ENCODE data around the gene OR5D13.

Gene OR5D13, protein sequence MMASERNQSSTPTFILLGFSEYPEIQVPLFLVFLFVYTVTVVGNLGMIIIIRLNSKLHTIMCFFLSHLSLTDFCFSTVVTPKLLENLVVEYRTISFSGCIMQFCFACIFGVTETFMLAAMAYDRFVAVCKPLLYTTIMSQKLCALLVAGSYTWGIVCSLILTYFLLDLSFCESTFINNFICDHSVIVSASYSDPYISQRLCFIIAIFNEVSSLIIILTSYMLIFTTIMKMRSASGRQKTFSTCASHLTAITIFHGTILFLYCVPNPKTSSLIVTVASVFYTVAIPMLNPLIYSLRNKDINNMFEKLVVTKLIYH

DNA sequence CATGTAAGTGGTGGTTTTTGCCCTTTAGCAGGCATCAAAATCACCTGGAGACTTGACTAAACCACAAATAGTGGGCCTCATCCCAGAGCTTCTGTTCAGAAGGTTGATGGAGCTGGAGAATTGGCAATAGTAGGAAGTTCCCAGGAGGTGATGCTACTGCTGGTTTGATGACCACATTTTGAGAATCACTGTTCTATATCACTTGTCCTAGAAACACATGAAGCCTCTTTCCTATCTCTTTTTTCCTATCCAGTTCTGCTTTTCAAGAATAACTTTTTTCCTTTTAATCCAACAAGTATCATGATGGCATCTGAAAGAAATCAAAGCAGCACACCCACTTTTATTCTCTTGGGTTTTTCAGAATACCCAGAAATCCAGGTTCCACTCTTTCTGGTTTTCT is at the start of gene OR5D13:
Gene OR5D13, plus strand, starts transcription at position 301 of the 400 bp plus-strand sequence. Its CDS starts 0 bp downstream, at position 301.
- DNase-seq (ENCODE audit: low spot score) = no peak

DNA sequence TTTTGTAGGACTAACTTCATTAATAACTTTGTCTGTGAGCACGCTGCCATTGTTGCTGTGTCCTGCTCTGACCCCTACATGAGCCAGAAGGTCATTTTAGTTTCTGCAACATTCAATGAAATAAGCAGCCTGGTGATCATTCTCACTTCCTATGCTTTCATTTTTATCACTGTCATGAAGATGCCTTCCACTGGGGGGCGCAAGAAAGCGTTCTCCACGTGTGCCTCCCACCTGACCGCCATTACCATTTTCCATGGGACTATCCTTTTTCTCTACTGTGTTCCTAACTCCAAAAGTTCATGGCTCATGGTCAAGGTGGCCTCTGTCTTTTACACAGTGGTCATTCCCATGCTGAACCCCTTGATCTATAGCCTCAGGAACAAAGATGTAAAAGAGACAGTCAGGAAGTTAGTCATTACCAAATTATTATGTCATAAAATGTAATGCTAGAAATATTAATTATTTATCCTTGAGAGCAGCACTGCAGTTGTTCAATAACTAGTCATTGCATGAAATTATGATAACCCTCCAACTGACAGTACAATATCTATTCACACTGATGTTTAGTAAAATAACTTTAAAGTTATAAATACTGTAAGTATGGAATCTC is 46.4 kb upstream of the OR5D13 start:
- no peak for DNase-seq (ENCODE audit: low spot score)

DNA sequence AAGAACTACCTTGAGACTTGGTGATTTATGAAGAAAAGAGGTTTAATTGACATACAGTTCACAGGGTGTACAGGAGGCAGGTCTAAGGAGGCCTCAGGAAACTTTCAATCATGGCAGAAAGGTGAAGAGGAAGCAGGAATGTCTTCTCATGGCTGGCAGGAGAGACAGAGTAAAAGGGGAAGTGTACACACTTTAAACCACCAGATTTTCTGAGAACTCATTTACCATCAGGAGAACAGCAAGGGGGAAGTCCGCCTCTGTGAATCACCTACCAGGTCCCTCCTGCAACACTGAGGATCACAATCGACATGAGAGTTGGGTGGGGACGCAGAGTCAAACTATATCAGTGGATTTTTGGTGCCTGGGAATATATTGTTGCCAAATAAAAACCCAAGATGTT is 40.3 kb upstream of the OR5D13 start:
- DNase-seq (ENCODE audit: low spot score) = no peak

DNA sequence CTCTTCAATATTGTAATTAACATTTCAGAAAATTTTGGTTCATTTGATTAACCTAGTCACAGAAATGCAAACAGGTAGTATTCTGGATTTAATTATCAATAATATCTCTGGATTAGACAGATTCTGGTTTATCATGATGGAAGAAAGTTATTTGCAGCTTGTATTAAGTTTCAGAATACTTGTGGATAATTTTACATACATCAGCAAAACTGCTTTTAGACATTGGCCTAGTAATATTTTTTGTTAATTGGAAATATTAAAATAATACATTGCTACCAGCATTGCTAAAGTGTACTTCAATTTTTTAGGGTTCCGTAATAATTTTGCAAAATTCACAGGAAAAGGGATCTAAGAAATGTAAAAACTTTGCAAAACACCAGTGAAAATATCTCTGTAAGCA is 18.4 kb downstream of the OR5D13 start:
- DNase-seq (ENCODE audit: low spot score) = no peak

DNA sequence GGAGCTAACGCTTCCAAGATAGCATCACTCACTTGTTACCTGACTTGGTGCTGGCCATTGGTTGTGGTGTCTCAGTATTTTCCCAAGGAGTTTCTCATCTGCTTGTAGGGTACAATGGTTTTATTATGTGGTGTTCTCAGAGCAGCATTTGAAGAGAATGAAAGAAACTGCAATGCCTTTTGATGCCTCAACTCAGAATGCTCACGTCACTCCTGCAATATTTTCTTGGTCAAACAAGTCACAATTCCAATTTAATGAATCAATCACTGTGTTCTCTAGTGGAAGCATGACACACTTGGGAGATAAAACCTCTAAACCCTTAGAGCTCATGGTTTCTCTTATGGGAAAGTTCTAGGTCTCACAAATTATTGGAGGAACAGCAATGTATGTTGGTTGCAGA is 20.1 kb downstream of the OR5D13 start:
- DNase-seq (ENCODE audit: low spot score) = no peak

DNA sequence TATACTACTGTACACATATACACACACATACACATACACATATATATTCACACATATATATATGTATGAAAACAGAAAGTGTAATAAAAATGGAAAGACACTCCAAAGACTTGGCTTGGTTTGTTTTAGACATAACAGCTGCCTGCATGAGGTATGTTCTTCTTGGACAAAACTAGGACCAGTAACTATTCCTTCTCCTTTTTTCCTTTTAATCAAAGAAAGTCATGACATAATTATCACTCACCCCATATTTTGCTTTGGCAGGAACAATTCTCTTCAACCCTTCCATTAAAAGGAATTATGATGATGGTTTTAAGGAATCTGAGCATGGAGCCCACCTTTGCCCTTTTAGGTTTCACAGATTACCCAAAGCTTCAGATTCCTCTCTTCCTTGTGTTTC is 22.0 kb downstream of the OR5D13 start, which contains the start of gene OR5D14:
Gene OR5D14, plus strand, starts transcription at position 301 of the 400 bp plus-strand sequence. Its CDS starts 0 bp downstream, at position 301.
- DNase-seq (ENCODE audit: low spot score) = no peak

DNA sequence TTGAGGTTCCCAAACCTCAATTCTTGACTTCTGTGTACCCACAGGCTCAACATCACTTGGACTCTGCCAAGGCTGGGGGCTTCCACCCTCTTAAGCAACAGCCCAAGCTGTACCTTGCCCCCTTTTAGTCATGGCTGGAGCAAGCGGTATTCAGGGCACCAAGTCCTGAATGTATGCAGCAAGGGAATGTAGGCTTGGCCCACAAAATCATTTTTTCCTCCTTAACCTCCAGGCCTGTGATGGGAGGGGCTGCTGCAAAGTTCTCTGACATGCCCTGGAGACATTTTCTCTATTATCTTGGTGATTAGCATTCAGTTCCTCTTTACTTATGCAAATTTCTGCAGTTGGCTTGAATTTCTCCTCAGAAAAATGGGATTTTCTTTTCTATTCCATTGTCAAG is 33.0 kb downstream of the OR5D13 start:
- DNase-seq (ENCODE audit: low spot score) = no peak

DNA sequence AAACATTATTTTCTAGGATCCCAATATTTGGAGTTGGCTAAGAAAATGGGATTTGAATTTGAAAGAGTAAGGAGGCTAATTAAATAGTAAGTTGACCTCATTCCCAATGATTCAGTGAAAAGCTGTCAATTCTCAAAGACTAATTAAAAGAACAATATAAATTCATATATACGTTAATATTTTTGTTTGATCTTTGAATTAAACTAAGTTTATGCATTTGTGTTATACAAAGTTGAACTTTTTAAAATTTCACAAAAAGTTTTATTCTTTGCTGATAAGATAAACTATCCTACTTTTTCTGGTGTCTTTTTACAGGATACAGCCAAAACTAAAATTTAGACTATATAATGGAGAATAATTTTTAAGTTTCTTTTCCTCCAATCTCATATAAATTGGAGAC is 37.8 kb downstream of the OR5D13 start, which contains the start of gene OR5L1:
Gene OR5L1, plus strand, starts transcription at position 301 of the 400 bp plus-strand sequence. CDS start 100 bp downstream, outside the sequence.
- DNase-seq (ENCODE audit: low spot score) = no peak

DNA sequence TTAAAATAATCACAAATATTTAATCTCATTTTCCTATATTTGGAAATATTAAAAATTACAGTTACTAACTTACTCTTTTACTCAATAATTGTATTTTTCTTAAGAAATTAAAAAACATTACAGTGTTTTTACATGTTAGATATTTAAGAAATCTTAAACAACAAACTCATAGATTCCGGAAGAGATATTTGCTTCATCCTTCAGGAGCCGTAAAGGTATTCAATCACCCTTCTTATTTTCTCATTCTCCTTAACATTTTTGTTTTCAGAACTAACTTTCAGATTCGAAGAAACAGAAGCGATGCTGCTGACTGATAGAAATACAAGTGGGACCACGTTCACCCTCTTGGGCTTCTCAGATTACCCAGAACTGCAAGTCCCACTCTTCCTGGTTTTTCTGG is 46.1 kb downstream of the OR5D13 start, which contains the start of gene OR5D18:
Gene OR5D18, plus strand, starts transcription at position 301 of the 400 bp plus-strand sequence. Its CDS starts 0 bp downstream, at position 301.
- no peak for DNase-seq (ENCODE audit: low spot score)
